ENCODE data around the gene PPP1CA.

Gene PPP1CA

GRCh38 chr11:67437809-67438157 is 36.1 kb upstream of the PPP1CA start:
- Mint-ChIP-seq H3K4me1 (peaks cover 58% of the 10 kb centered on the region), H3K4me3 (peak overlapping the region; percentile 93), H3K36me3 (peaks cover 17% of the 10 kb centered on the region), H3K9me3 (no peaks in the 10 kb centered on the region), H3K27me3 (no peaks in the 10 kb centered on the region), H3K27ac (peak overlapping the region; percentile 86)
- DNase-seq (ENCODE audit: low spot score in 2 of 2) (peak in 1 of 2 donors; percentile 41), ATAC-seq (ENCODE audit: low read depth) (no peak)

- H3K9me3 Mint-ChIP-seq: no peaks in the 10 kb centered on the region
- H3K27me3 Mint-ChIP-seq: no peaks in the 10 kb centered on the region
- H3K27ac Mint-ChIP-seq: peak within 1 kb of the TSS; percentile 92
- H3K4me3 Mint-ChIP-seq: peak within 1 kb of the TSS; percentile 93
- H3K4me1 Mint-ChIP-seq: peaks cover 54% of the 10 kb centered on the region
- H3K36me3 Mint-ChIP-seq: peaks cover 17% of the 10 kb centered on the region
- DNase-seq (ENCODE audit: low spot score in 2 of 2) (peak; percentile 67 to 68), ATAC-seq (ENCODE audit: low read depth) (peak; percentile 57)
Observed at GRCh38 chr11:67437082-67437808, 35.6 kb upstream of the PPP1CA start, which contains the start of gene PTPRCAP. TSS of gene PTPRCAP (minus strand) at chr11:67437682. CDS start at chr11:67437619, 63 bp downstream.

GRCh38 chr11:67436459-67437081 is 34.9 kb upstream of the PPP1CA start:
- peak; percentile 53 for ATAC-seq (ENCODE audit: low read depth)

GRCh38 chr11:67435727-67436458 is 34.2 kb upstream of the PPP1CA start:
- no peak for DNase-seq (ENCODE audit: low spot score in 2 of 2)
- Mint-ChIP-seq H3K36me3 (peaks cover 21% of the 10 kb centered on the region), H3K27me3 (no peaks in the 10 kb centered on the region), H3K4me3 (peak overlapping the region; percentile 93), H3K27ac (peak overlapping the region; percentile 86), H3K9me3 (no peaks in the 10 kb centered on the region), H3K4me1 (peaks cover 51% of the 10 kb centered on the region)
- ATAC-seq (ENCODE audit: low read depth): peak; percentile 1

More at GRCh38 chr11:67436459-67437081, 34.9 kb upstream of the PPP1CA start:
- Mint-ChIP-seq H3K27ac (peak overlapping the region; percentile 86), H3K4me1 (peaks cover 54% of the 10 kb centered on the region), H3K36me3 (peaks cover 21% of the 10 kb centered on the region), H3K27me3 (no peaks in the 10 kb centered on the region), H3K4me3 (peak overlapping the region; percentile 93), H3K9me3 (no peaks in the 10 kb centered on the region)
- peak; percentile 58 to 63 for DNase-seq (ENCODE audit: low spot score in 2 of 2)

- DNase-seq (ENCODE audit: low spot score in 2 of 2): no peak
- Mint-ChIP-seq H3K9me3 (no peaks in the 10 kb centered on the region), H3K36me3 (peaks cover 23% of the 10 kb centered on the region), H3K4me1 (peaks cover 47% of the 10 kb centered on the region), H3K27ac (peak overlapping the region; percentile 86), H3K4me3 (peak overlapping the region; percentile 93), H3K27me3 (no peaks in the 10 kb centered on the region)
- ATAC-seq (ENCODE audit: low read depth): no peak
Observed at GRCh38 chr11:67435031-67435726, 33.5 kb upstream of the PPP1CA start.

- Mint-ChIP-seq H3K27me3 (no peaks in the 10 kb centered on the region), H3K27ac (peak overlapping the region; percentile 75), H3K4me3 (peak overlapping the region; percentile 71), H3K9me3 (no peaks in the 10 kb centered on the region), H3K4me1 (peaks cover 41% of the 10 kb centered on the region), H3K36me3 (peaks cover 21% of the 10 kb centered on the region)
- DNase-seq (ENCODE audit: low spot score in 2 of 2) (no peak), ATAC-seq (ENCODE audit: low read depth) (no peak)
Observed at GRCh38 chr11:67434395-67434881, 32.8 kb upstream of the PPP1CA start.

GRCh38 chr11:67433536-67434394 is 32.1 kb upstream of the PPP1CA start:
- Mint-ChIP-seq H3K4me1 (peaks cover 35% of the 10 kb centered on the region), H3K4me3 (peak overlapping the region; percentile 71), H3K36me3 (peaks cover 18% of the 10 kb centered on the region), H3K9me3 (no peaks in the 10 kb centered on the region), H3K27me3 (no peaks in the 10 kb centered on the region), H3K27ac (peak overlapping the region; percentile 75)
- ATAC-seq (ENCODE audit: low read depth) (no peak), DNase-seq (ENCODE audit: low spot score in 2 of 2) (no peak)

GRCh38 chr11:67432655-67433349 is 31.1 kb upstream of the PPP1CA start:
- peaks cover 18% of the 10 kb centered on the region for H3K36me3 Mint-ChIP-seq
- DNase-seq (ENCODE audit: low spot score in 2 of 2) (no peak), ATAC-seq (ENCODE audit: low read depth) (no peak)
- H3K27ac Mint-ChIP-seq: peak overlapping the region; percentile 75
- no peaks in the 10 kb centered on the region for H3K27me3 Mint-ChIP-seq
- peaks cover 38% of the 10 kb centered on the region for H3K4me1 Mint-ChIP-seq
- no peaks in the 10 kb centered on the region for H3K9me3 Mint-ChIP-seq
- no peak overlapping the region for H3K4me3 Mint-ChIP-seq

- H3K4me3 Mint-ChIP-seq: no peak overlapping the region
- peaks cover 37% of the 10 kb centered on the region for H3K4me1 Mint-ChIP-seq
- no peak for ATAC-seq (ENCODE audit: low read depth)
- no peak overlapping the region for H3K27ac Mint-ChIP-seq
- no peak for DNase-seq (ENCODE audit: low spot score in 2 of 2)
- H3K36me3 Mint-ChIP-seq: peaks cover 17% of the 10 kb centered on the region
- H3K27me3 Mint-ChIP-seq: no peaks in the 10 kb centered on the region
- H3K9me3 Mint-ChIP-seq: no peaks in the 10 kb centered on the region
Observed at GRCh38 chr11:67431346-67432249, 29.9 kb upstream of the PPP1CA start.

- Mint-ChIP-seq H3K27ac (no peak overlapping the region), H3K9me3 (no peaks in the 10 kb centered on the region), H3K4me3 (peak overlapping the region; percentile 39), H3K27me3 (no peaks in the 10 kb centered on the region), H3K4me1 (peaks cover 26% of the 10 kb centered on the region), H3K36me3 (peaks cover 7% of the 10 kb centered on the region)
- DNase-seq (ENCODE audit: low spot score in 2 of 2) (no peak), ATAC-seq (ENCODE audit: low read depth) (no peak)
Observed at GRCh38 chr11:67429722-67430121, 28.1 kb upstream of the PPP1CA start.

GRCh38 chr11:67429038-67429668 is 27.5 kb upstream of the PPP1CA start:
- Mint-ChIP-seq H3K27ac (peak overlapping the region; percentile 95), H3K9me3 (no peaks in the 10 kb centered on the region), H3K36me3 (peaks cover 7% of the 10 kb centered on the region), H3K4me3 (peak overlapping the region; percentile 97), H3K4me1 (peaks cover 28% of the 10 kb centered on the region), H3K27me3 (no peaks in the 10 kb centered on the region)
- DNase-seq (ENCODE audit: low spot score in 2 of 2) (no peak), ATAC-seq (ENCODE audit: low read depth) (no peak)
